Left ventricle myocardium superior (tissue), 1 donor: Measurements from ENCODE around the gene AATK. TPM values are rescaled to one million over a fixed set of nuclear protein-coding genes. Genes with fewer than 3 reads are reported as not detected.

Experiments
- ATAC-seq: fragments of 200-7000 bp; cut with Tn5 transposase; one replicate; pipeline ENCODE4 v1.9.1; 2020; ENCODE audit warnings: mild to moderate bottlenecking, moderate library complexity
- DNase-seq: peaks from one replicate; pipeline ENCODE4 v3.0.0-alpha.2; 2020
- intact Hi-C: fragments of 100-400 bp; cut with micrococcal nuclease; formaldehyde crosslinking; loops from one replicate; pipeline ENCODE4 v1.11.0; 2022
- total RNA-seq: library from RNA; stranded (reverse); fragmentation: NEBNext Ultra II Directional; extraction: Animal tissue kit (Norgen Biotek cat#: 25700); gene quantifications from one replicate; pipeline ENCODE4 v1.2.1, GENCODE V29; 2021
- donor health status: DM: no; HTN: yes; CAD: no; lungs with severe emphysema.

Gene AATK
- total RNA-seq, 1 donor from 2014 or later: 14.5 TPM

DNA sequence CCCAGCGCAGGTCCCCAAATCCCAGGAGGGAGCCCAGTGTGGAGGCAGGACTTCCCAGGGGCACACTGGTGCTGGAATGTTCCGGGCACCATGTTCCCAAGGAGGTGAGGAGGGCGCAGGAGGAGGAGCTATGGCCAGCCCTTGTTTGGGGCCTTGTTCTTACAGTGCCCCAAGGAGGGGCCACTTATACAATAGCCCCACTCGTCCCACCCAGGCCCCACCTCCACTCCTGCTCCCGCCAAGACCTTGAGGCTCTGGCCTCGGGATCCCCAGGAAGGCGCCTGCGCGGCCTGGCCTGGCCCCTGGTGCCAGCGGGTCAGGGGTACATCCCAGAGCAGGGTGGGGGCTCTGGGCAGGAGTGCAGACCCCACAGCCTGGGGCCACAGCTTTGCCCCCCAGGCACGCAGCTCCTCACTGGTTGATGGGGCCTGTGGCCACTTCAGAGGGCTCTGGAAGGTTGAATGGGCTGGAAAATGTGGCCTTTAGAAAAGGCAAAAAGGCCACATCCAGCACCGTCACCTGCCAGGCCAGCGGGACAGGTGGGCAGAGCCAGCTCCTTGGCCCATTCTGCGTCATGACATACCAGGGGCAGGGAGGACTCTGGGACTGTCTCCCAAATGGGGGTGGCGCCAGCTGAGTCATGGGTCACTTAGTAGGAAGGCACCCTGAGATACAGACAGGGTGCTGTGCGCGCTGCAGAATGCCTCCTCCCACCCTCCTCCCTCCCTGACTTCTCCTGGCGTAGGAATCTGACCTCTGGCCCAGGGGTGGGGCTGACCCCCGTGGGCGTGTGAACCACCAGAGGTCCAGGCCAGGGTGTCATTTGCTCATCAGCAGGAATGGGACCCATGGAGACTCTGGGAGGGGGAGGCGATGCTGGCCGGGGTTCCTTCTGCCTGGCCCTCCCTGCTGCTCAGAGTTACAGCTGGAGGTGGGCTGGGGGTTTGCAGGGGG lies 33.0 kb downstream of the AATK start:
- ATAC-seq: no peak
- DNase-seq: no peak
- intact Hi-C loops: no loop called here

DNA sequence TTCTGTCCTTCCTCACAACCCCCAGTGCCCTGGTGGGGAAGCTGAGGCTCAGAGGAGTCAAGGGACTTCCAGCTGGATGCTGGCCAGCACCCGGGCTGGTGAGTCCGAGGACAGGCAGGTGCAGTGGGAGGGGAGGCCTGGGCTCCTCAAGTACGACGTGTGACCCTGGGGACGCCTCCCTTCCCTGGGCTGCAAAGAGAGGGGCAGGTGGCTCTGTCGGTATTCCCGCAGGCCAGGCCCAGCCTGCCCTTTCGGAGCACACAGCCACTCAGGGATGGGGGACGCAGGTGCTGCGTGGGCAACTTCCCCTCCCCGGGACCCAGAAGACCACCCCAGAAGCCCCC lies 33.9 kb downstream of the AATK start:
- DNase-seq (no peak), ATAC-seq (no peak)
- intact Hi-C loops: no loop called here

DNA sequence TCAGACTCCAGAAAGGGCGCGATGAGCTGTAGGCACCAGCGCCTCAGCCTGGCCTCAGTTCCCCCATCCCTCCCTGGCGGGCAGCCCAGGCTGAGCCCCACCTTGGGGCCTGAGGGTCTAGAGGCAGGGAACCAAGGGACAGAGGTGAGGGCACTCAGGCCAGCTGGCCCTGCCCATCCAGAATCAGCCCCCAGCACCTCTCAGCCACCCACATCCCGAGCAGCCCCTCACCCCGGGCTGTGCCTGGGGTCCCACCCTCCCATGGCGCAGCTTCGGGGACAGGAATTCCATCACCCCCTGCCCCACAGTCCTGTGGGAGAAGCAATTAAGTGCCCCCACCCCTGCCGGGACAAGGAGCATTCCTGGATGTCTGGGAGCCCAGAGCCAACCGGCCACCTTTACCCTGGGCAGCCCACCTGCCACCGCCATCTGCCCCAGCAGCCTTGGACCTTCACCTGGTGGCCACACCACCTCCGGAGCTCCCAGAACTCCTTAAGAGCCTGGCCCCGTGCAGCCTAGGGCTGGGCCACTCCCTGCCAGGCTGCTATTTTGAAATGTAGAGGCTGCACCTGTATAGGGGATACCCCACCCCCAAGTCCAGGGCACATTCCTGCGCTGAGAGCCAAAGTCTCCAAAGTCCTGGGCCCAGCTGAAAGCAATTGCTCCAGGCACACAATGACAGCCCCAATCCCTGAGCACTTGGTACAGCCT lies 34.4 kb downstream of the AATK start:
- intact Hi-C loops: no loop called here
- ATAC-seq (no peak), DNase-seq (no peak)

DNA sequence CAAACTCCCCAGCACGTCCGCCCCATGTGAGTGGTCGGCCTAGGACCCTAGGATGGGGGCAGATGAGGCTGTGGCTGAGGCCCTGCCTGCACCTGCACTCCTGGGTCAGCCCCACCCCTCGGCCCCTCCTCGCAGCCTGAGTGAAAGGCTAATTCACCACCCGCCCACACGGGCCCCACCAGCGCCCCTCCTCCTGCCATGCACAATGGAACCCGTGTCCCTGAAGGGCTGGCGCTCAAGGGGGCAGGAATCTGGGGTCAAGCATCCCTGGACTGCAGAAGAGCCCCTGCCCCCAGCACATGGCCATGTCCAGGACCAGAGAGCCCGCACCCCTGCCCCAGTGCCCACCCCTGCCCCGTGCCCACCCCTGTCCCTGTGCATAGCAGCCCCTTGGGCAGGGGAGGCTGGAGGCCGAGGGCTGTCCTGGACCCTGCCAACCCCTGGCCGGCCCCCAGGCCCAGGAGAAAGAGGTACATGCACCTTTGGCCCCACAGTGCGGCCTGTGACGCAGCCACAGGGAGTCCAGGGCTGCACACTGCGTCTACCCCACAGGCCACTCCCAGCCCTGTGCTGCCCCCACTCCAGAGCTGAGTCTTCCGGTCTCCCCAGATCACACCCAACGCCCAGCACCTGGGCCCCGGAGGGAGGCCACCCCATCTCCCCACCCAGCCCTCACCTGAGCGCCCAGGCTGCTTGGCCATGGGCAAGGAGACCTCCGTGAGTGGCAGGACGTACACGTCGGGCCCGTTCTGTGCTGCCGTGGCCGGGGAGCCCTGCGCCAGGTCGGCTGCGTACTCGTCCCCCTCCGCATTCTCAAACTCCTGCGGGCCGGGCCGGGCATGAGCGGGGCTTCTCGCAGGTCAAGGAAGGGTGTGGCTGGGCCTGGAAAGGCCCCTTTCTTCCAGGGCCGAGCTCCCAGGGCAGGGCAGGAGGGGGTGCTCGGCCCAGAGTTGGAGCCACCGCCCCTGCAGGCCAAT lies 35.3 kb downstream of the AATK start:
- intact Hi-C loops: no loop called here
- ATAC-seq: no peak
- no peak for DNase-seq

DNA sequence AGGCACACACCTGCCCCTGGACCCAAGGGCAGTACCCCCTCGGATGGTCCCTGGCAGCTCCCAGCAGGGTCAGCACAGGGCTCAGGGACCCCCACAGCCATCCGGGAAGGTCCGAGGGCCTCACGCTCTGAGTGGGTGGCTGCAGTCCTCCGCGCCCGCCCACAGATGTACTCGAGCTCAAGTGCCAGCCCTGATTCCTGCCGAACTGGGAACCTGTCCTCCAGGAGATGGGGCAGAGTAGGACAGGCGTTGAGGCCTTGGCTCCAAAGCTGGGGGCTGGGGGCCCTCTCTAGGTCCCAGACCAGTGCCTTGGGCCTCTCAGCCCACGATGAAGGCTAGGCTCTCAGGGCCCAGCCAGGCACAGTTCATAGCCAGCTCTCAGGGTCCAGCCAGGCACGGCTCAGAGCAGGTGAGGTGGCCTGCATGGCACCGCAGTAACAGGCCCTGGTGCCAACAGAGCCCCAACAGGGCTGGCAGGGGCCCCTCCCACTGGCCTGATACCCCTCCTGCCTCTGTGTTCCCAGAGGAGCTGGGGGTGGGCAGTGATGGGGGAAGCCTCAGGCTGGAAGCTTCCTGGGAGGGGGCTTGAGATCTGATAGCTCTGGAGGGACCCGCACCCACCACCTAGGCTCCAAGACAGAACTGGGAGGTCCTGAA lies 36.2 kb downstream of the AATK start:
- intact Hi-C loops: no loop called here
- ATAC-seq: no peak
- no peak for DNase-seq

DNA sequence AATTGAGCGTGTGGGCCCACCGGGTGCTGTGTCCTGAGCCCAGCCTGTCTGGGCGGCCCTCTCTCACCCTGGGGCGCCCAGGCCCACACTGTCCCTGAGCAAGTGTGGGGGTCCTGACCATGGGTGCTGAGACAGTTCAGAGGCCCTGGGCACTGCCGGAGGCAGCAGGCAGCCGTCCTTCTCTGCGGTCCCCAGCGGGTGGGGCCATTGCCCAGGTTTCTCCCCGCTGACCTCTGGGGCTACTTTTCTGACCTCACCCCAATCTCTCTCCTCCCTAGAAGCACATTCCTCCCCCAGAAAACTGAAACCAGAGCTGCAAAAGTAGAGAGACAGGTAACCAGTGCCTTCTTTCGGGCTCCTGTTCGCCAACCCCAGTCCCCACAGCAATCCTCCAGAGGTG lies 36.7 kb downstream of the AATK start:
- ATAC-seq (no peak), DNase-seq (no peak)
- intact Hi-C loops: no loop called here

DNA sequence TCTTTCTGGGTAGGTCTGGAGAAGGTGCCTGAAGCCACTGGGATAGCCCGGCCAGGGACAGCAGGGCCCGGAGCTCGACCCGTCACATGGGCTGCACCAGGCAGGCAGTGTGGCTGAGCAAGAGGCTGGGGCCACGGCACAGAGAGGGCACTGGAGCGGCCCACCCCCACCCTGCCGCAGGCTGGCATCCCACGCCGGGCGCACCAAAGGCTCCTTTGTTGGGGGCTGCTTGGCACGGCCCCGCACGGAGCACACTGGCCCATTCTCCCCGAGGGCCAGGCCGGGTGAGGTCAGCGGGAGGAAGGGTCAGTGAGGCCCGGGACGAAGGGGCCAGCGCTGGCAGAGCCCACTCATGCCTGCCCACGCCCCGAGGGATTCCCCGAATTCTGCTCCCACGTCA lies 37.2 kb downstream of the AATK start:
- peak; percentile 12 for ATAC-seq
- DNase-seq: no peak

DNA sequence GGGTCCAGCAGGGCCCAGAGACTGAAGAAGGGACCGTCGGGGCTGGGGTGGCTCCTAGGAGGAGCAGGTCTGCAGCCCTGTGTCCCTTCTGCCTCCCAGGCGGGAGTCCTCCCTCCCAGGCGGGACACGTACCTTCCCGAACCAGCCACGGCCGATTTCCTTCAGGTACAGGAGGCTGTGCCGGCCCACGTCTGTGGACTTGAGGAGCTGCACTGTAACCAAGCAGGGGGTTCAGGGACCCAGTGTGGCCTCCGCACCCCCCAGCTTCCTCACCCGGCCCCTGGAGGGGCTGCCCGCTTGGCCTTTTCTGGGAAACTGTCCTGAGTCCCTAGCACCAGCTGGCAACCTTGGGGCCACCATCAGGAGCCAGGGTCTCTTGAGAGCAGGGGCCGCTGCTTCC lies 37.7 kb downstream of the AATK start:
- DNase-seq (no peak), ATAC-seq (no peak)
- intact Hi-C loops: no loop called here

More for the DNA sequence above, 37.2 kb downstream of the AATK start:
- intact Hi-C loops: no loop called here

- ATAC-seq: no peak
- intact Hi-C loops: no loop called here
- no peak for DNase-seq
These were observed 38.4 kb downstream of the AATK start for GRCh38 chr17:81127526-81128177.

DNA sequence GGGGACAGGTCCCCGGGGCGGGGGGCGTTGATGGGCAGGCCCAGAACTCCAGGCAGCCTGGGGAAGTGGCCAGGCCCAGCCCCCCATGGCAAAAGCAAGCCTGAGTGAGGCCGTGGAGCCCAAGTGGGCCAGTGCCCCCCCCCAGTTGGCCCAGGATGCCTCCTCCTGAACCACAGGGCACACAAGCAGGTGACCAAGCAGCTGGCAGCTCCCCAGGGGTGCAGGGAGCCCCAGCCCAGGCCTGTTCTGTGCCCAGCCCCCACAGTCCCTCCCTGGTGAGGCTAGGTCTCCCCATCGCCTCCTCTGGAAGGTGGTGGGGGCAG lies 38.9 kb downstream of the AATK start:
- intact Hi-C loops: no loop called here
- DNase-seq (no peak), ATAC-seq (no peak)

DNA sequence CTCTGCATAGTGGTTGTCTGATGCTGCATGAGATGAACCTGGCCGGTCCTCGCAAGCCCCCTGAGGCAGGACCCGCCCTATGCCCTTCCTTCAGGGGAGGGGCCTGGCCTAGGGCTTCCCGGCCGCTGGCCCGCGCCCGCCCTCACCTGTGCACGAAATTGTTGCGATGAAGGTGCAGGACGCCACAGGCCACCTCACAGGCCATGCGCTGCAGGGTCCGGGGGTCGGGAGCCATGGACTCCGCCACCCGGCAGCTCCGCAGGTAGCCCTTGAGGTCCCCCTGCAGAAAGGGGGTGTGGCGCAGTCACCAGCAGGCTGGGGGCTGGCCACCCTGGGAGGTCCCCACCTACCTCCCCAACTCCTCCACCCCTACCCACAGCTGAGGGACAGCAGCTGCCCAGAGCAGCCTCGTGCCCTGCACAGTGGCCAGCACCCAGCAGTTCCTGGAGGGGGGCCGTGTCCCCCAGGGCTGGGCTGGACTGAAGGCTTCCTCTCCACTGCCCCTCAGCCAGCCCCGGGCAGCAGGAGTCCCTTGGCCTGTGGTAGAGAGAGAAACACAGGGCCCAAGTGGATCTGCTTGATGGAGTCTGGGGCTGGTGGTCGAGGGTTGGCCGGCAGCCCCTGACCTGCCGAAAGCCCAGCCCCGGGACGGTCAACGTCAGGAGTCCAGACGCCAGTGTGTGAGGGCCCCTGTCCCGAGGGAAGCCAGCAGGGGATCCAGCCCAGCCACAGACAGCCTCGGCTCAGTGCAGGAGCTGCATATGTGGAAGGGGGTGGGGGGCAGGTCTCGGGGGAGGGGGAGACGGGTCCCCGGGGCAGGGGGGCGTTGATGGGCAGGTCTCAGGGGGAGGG lies 39.5 kb downstream of the AATK start:
- DNase-seq: no peak
- intact Hi-C loops: no loop called here
- ATAC-seq: no peak

- intact Hi-C loops: no loop called here
- peak; percentile 58 for ATAC-seq
- DNase-seq: no peak
These were observed 40.4 kb downstream of the AATK start for GRCh38 chr17:81125573-81126081.

DNA sequence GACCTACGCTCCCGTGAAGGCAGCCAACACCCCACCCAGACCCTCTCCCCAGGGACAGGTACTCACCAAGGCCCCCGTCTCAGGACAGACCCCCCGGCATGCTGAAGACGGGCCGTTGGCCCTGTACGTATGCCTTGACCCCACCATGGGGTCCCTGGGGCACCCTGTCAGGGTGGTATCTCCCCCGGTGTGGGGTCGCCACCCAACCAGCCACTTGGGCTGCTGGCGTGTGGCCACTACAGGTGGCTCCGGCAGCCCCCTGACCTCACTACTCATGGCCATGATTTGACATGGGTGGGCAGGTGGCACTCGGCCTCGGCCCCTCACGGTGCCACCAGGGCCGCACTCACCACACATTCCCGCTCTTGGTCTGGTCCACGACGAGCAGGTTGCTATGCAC lies 41.6 kb downstream of the AATK start:
- no peak for DNase-seq
- intact Hi-C loops: no loop called here
- ATAC-seq: no peak

GRCh38 chr17:81123052-81124048 lies 42.7 kb downstream of the AATK start:
- ATAC-seq (no peak), DNase-seq (no peak)

GRCh38 chr17:81121841-81122733 lies 43.9 kb downstream of the AATK start:
- DNase-seq (no peak), ATAC-seq (no peak)
- intact Hi-C loops: no loop called here

More at GRCh38 chr17:81123052-81124048, 42.7 kb downstream of the AATK start:
- intact Hi-C loops: no loop called here
